Measurements from ENCODE around the gene TMEM178B.

Gene TMEM178B

GRCh38 chr7:141263508-141263907, 189.6 kb downstream of the TMEM178B start:
- no peak for DNase-seq (ENCODE audit: low read depth in 2 of 2)

GRCh38 chr7:141263983-141264382, 190.1 kb downstream of the TMEM178B start:
- DNase-seq (ENCODE audit: low read depth in 2 of 2), result no peak

GRCh38 chr7:141264511-141264910, 190.6 kb downstream of the TMEM178B start:
- no peak for DNase-seq (ENCODE audit: low read depth in 2 of 2)

- no peak for DNase-seq (ENCODE audit: low read depth in 2 of 2)
Measured at GRCh38 chr7:141265668-141266067, 191.8 kb downstream of the TMEM178B start.

- DNase-seq (ENCODE audit: low read depth in 2 of 2), result no peak
Measured at GRCh38 chr7:141268614-141269013, 194.8 kb downstream of the TMEM178B start.

- DNase-seq (ENCODE audit: low read depth in 2 of 2), result no peak
Measured at GRCh38 chr7:141271451-141271850, 197.6 kb downstream of the TMEM178B start.

- no peak for DNase-seq (ENCODE audit: low read depth in 2 of 2)
Measured at GRCh38 chr7:141272417-141272816, 198.6 kb downstream of the TMEM178B start.

GRCh38 chr7:141275350-141275749, 201.5 kb downstream of the TMEM178B start:
- DNase-seq (ENCODE audit: low read depth in 2 of 2), result no peak

GRCh38 chr7:141276031-141276430, 202.2 kb downstream of the TMEM178B start:
- no peak for DNase-seq (ENCODE audit: low read depth in 2 of 2)

- DNase-seq (ENCODE audit: low read depth in 2 of 2), result no peak
Measured at GRCh38 chr7:141280100-141280499, 206.2 kb downstream of the TMEM178B start.

GRCh38 chr7:141281311-141281710, 207.4 kb downstream of the TMEM178B start:
- DNase-seq (ENCODE audit: low read depth in 2 of 2), result no peak

- DNase-seq (ENCODE audit: low read depth in 2 of 2), result no peak
Measured at GRCh38 chr7:141286522-141286921, 212.7 kb downstream of the TMEM178B start.

- DNase-seq (ENCODE audit: low read depth in 2 of 2), result no peak
Measured at GRCh38 chr7:141287936-141288335, 214.1 kb downstream of the TMEM178B start.

- DNase-seq (ENCODE audit: low read depth in 2 of 2), result no peak
Measured at GRCh38 chr7:141288626-141289025, 214.8 kb downstream of the TMEM178B start.

GRCh38 chr7:141290365-141290764, 216.5 kb downstream of the TMEM178B start:
- no peak for DNase-seq (ENCODE audit: low read depth in 2 of 2)

- no peak for DNase-seq (ENCODE audit: low read depth in 2 of 2)
Measured at GRCh38 chr7:141290973-141291372, 217.1 kb downstream of the TMEM178B start.

- DNase-seq (ENCODE audit: low read depth in 2 of 2), result no peak
Measured at GRCh38 chr7:141291541-141291940, 217.7 kb downstream of the TMEM178B start.

GRCh38 chr7:141294143-141294829, 220.4 kb downstream of the TMEM178B start:
- DNase-seq (ENCODE audit: low read depth in 2 of 2), result no peak

- DNase-seq (ENCODE audit: low read depth in 2 of 2), result no peak
Measured at GRCh38 chr7:141295367-141295895, 221.6 kb downstream of the TMEM178B start.

GRCh38 chr7:141300816-141301215, 227.0 kb downstream of the TMEM178B start:
- DNase-seq (ENCODE audit: low read depth in 2 of 2), result no peak

GRCh38 chr7:141301544-141301943, 227.7 kb downstream of the TMEM178B start:
- no peak for DNase-seq (ENCODE audit: low read depth in 2 of 2)

- DNase-seq (ENCODE audit: low read depth in 2 of 2), result no peak
Measured at GRCh38 chr7:141302617-141303016, 228.8 kb downstream of the TMEM178B start.

- DNase-seq (ENCODE audit: low read depth in 2 of 2), result no peak
Measured at GRCh38 chr7:141304291-141304690, 230.4 kb downstream of the TMEM178B start.

- DNase-seq (ENCODE audit: low read depth in 2 of 2), result no peak
Measured at GRCh38 chr7:141306081-141306480, 232.2 kb downstream of the TMEM178B start.
